Measurements from ENCODE around the gene GCNT3.
"Not testable (repeated sequence)": the region's sequence is repeated elsewhere in the genome, so short reads cannot be mapped to it uniquely, and the experiment has no call there.

Gene GCNT3

GRCh38 chr15:59618406-59618805 lies 6.8 kb downstream of the GCNT3 start:
- H3K27me3 ChIP-seq (ENCODE audit: control insufficient read depth, insufficient read depth, low read length), result no peaks in the 10 kb centered on the region
- no peak overlapping the region for H3K4me3 ChIP-seq (ENCODE audit: low read depth, low read length)
- no peak overlapping the region for H3K9ac ChIP-seq (ENCODE audit: low read depth, low read length)
- no peaks in the 10 kb centered on the region for H3K9me3 ChIP-seq (ENCODE audit: control insufficient read depth, insufficient read depth, low read length)
- H3K27ac ChIP-seq (ENCODE audit: low read depth, low read length), result no peak overlapping the region
- no peaks in the 10 kb centered on the region for H3K36me3 ChIP-seq (ENCODE audit: control insufficient read depth, insufficient read depth, low read length)
- H3K4me1 ChIP-seq (ENCODE audit: control insufficient read depth, insufficient read depth, low read length), result no peaks in the 10 kb centered on the region

DNA sequence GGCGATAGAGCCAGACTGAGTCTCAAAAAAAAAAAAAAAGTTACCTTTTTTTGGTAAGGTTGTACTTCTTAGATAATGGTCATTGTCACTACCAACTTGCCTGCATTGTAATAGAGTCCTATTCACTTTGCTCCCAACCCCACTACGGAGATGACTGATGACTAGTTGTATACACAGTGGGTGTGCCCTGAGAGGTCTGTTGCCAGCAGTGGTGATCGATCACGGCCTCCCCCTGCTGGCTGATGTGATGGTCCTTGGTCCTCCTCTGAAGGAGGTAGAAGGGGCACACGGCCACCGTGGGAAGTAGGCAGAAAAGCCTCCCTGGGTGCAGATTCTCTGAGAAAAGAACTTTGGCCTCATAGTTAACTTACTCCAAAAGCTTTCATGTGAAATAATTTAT lies 10.7 kb downstream of the GCNT3 start:
- Histone ChIP-seq H3K9ac (ENCODE audit: low read depth, low read length) (no peak overlapping the region), H3K27ac (ENCODE audit: low read depth, low read length) (no peak overlapping the region), H3K4me1 (ENCODE audit: control insufficient read depth, insufficient read depth, low read length) (no peaks in the 10 kb centered on the region), H3K4me3 (ENCODE audit: low read depth, low read length) (no peak overlapping the region), H3K27me3 (ENCODE audit: control insufficient read depth, insufficient read depth, low read length) (no peaks in the 10 kb centered on the region), H3K36me3 (ENCODE audit: control insufficient read depth, insufficient read depth, low read length) (no peaks in the 10 kb centered on the region), H3K9me3 (ENCODE audit: control insufficient read depth, insufficient read depth, low read length) (no peaks in the 10 kb centered on the region)

DNA sequence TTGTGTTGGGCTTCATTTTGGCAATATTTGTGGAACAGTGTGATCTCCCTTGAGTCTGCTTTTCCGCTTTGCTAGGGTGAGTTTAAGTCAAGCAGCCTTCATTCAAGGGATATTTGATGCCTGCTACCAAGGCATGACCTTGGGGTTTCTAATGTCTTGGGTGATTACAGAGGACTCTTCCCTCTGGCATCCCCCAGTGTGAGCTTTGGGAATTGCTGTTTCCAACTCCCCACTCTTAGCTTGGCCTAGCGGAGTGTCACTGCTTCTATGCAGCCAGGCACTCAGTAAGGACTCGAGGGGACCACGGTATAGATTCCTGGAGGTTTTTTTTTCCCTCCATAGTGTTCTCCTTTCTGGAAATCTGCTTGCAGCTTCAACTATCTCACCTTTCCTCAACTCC lies 21.1 kb downstream of the GCNT3 start:
- Histone ChIP-seq H3K27me3 (ENCODE audit: control insufficient read depth, insufficient read depth, low read length) (no peaks in the 10 kb centered on the region), H3K4me3 (ENCODE audit: low read depth, low read length) (no peak overlapping the region), H3K9me3 (ENCODE audit: control insufficient read depth, insufficient read depth, low read length) (no peaks in the 10 kb centered on the region), H3K4me1 (ENCODE audit: control insufficient read depth, insufficient read depth, low read length) (no peaks in the 10 kb centered on the region), H3K36me3 (ENCODE audit: control insufficient read depth, insufficient read depth, low read length) (peaks cover under 1% of the 10 kb centered on the region; the same call in 1 of the 2 replicates), H3K27ac (ENCODE audit: low read depth, low read length) (no peak overlapping the region), H3K9ac (ENCODE audit: low read depth, low read length) (no peak overlapping the region)

GRCh38 chr15:59636184-59636583 lies 24.6 kb downstream of the GCNT3 start:
- no peak overlapping the region for H3K27ac ChIP-seq (ENCODE audit: low read depth, low read length)
- no peaks in the 10 kb centered on the region for H3K4me1 ChIP-seq (ENCODE audit: control insufficient read depth, insufficient read depth, low read length)
- peaks cover 29% of the 10 kb centered on the region for H3K36me3 ChIP-seq (ENCODE audit: control insufficient read depth, insufficient read depth, low read length)
- no peaks in the 10 kb centered on the region for H3K27me3 ChIP-seq (ENCODE audit: control insufficient read depth, insufficient read depth, low read length)
- no peak overlapping the region for H3K4me3 ChIP-seq (ENCODE audit: low read depth, low read length)
- H3K9me3 ChIP-seq (ENCODE audit: control insufficient read depth, insufficient read depth, low read length), result no peaks in the 10 kb centered on the region
- H3K9ac ChIP-seq (ENCODE audit: low read depth, low read length), result no peak overlapping the region

DNA sequence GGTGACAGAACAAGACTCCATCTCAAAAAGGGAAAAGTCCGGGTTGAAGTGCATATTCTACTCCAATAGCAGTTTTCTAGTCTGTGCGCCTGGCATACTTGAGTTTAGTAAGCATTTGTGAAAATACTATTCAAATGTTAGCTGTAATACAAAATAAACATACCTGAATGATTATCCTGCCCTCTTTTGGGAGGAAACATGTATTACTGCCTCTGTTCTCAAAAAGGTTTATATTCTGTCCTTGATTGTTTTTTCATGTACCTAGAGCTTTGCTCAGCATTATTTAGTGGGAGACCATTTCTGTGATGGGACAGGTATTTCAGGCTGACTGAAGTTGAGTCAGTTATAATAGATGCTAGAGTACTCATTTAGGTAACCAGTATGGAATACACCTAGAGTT lies 25.9 kb downstream of the GCNT3 start:
- H3K27ac ChIP-seq (ENCODE audit: low read depth, low read length); H3K27me3 ChIP-seq (ENCODE audit: control insufficient read depth, insufficient read depth, low read length); H3K4me1 ChIP-seq (ENCODE audit: control insufficient read depth, insufficient read depth, low read length); H3K9ac ChIP-seq (ENCODE audit: low read depth, low read length); H3K9me3 ChIP-seq (ENCODE audit: control insufficient read depth, insufficient read depth, low read length); H3K4me3 ChIP-seq (ENCODE audit: low read depth, low read length): not testable (repeated sequence)
- H3K36me3 ChIP-seq (ENCODE audit: control insufficient read depth, insufficient read depth, low read length), result peaks cover 39% of the 10 kb centered on the region

- Histone ChIP-seq H3K36me3 (ENCODE audit: control insufficient read depth, insufficient read depth, low read length) (peaks cover 71% of the 10 kb centered on the region), H3K4me3 (ENCODE audit: low read depth, low read length) (no peak overlapping the region), H3K27ac (ENCODE audit: low read depth, low read length) (no peak overlapping the region), H3K9me3 (ENCODE audit: control insufficient read depth, insufficient read depth, low read length) (no peaks in the 10 kb centered on the region), H3K4me1 (ENCODE audit: control insufficient read depth, insufficient read depth, low read length) (no peaks in the 10 kb centered on the region), H3K9ac (ENCODE audit: low read depth, low read length) (no peak overlapping the region), H3K27me3 (ENCODE audit: control insufficient read depth, insufficient read depth, low read length) (no peaks in the 10 kb centered on the region)
Measured at GRCh38 chr15:59642351-59642750, 30.8 kb downstream of the GCNT3 start.

DNA sequence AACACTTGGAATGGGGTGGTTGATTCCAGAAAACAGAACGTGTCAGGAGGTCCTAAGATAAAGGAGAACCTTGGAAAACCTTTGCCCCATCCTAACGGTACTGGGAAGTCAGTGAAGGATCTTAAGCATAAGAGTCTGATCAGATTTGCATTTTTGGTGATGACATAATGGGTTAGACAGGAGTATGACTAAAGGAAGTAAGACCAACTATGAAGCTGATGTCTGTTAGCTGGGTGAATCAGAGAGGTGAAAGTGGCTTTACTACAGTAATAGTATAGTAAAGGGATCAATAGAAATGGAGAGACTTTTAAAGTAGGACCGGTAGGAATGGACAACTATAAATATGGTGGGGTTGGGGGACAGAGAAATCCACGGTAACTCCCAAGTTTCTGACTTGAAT lies 33.2 kb downstream of the GCNT3 start:
- Histone ChIP-seq H3K4me3 (ENCODE audit: low read depth, low read length) (no peak overlapping the region), H3K36me3 (ENCODE audit: control insufficient read depth, insufficient read depth, low read length) (peaks cover 70% of the 10 kb centered on the region), H3K9ac (ENCODE audit: low read depth, low read length) (no peak overlapping the region), H3K27me3 (ENCODE audit: control insufficient read depth, insufficient read depth, low read length) (no peaks in the 10 kb centered on the region), H3K9me3 (ENCODE audit: control insufficient read depth, insufficient read depth, low read length) (no peaks in the 10 kb centered on the region), H3K4me1 (ENCODE audit: control insufficient read depth, insufficient read depth, low read length) (no peaks in the 10 kb centered on the region), H3K27ac (ENCODE audit: low read depth, low read length) (no peak overlapping the region)

DNA sequence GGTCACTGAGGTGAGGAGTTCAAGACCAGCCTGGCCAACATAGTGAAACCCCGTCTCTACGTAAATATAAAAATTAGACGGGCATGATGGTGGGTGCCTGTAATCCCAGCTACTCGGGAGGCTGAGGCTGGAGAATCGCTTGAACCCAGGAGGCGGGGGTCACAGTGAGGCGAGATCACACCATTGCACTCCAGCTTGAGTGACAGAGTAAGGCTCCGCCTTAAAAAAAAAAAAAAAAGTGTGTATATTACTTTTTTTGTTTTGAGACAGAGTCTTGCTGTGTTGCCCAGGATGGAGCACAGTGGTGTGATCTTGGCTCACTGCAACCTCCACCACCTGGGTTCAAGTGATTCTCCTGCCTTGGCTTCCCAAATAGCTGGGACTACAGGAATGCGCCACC lies 34.2 kb downstream of the GCNT3 start:
- peaks cover 70% of the 10 kb centered on the region for H3K36me3 ChIP-seq (ENCODE audit: control insufficient read depth, insufficient read depth, low read length)
- not testable (repeated sequence) for H3K4me1 ChIP-seq (ENCODE audit: control insufficient read depth, insufficient read depth, low read length); H3K4me3 ChIP-seq (ENCODE audit: low read depth, low read length); H3K9me3 ChIP-seq (ENCODE audit: control insufficient read depth, insufficient read depth, low read length); H3K27me3 ChIP-seq (ENCODE audit: control insufficient read depth, insufficient read depth, low read length); H3K9ac ChIP-seq (ENCODE audit: low read depth, low read length); H3K27ac ChIP-seq (ENCODE audit: low read depth, low read length)

DNA sequence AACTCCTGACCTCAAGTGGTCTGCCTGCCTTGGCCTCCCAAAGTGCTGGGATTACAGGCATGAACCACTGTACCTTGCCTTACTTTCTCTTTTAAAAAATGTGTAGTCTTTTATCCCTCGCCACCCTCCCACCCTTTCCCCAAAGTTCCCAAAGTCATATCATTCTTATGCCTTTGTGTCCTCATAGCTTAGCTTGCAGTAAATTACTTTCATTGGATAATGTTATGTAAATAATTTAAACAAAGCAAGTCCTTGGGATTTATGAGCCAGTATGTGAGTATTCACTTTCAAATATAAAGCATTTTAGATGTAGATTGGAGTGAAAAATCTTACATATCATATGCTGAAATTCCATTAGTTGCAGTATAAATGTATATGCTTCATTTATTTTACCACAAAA lies 34.7 kb downstream of the GCNT3 start:
- Histone ChIP-seq H3K9ac (ENCODE audit: low read depth, low read length) (no peak overlapping the region), H3K4me3 (ENCODE audit: low read depth, low read length) (no peak overlapping the region), H3K36me3 (ENCODE audit: control insufficient read depth, insufficient read depth, low read length) (peaks cover 71% of the 10 kb centered on the region), H3K27me3 (ENCODE audit: control insufficient read depth, insufficient read depth, low read length) (no peaks in the 10 kb centered on the region), H3K4me1 (ENCODE audit: control insufficient read depth, insufficient read depth, low read length) (no peaks in the 10 kb centered on the region), H3K9me3 (ENCODE audit: control insufficient read depth, insufficient read depth, low read length) (no peaks in the 10 kb centered on the region), H3K27ac (ENCODE audit: low read depth, low read length) (no peak overlapping the region)

- H3K27ac ChIP-seq (ENCODE audit: low read depth, low read length), result no peak overlapping the region
- H3K4me1 ChIP-seq (ENCODE audit: control insufficient read depth, insufficient read depth, low read length), result no peaks in the 10 kb centered on the region
- no peak overlapping the region for H3K4me3 ChIP-seq (ENCODE audit: low read depth, low read length)
- H3K27me3 ChIP-seq (ENCODE audit: control insufficient read depth, insufficient read depth, low read length), result no peaks in the 10 kb centered on the region
- H3K9ac ChIP-seq (ENCODE audit: low read depth, low read length), result no peak overlapping the region
- no peaks in the 10 kb centered on the region for H3K9me3 ChIP-seq (ENCODE audit: control insufficient read depth, insufficient read depth, low read length)
- H3K36me3 ChIP-seq (ENCODE audit: control insufficient read depth, insufficient read depth, low read length), result peaks cover 71% of the 10 kb centered on the region
Measured at GRCh38 chr15:59647085-59647484, 35.5 kb downstream of the GCNT3 start.

- no peaks in the 10 kb centered on the region for H3K27me3 ChIP-seq (ENCODE audit: control insufficient read depth, insufficient read depth, low read length)
- peaks cover 84% of the 10 kb centered on the region for H3K36me3 ChIP-seq (ENCODE audit: control insufficient read depth, insufficient read depth, low read length)
- no peak overlapping the region for H3K9ac ChIP-seq (ENCODE audit: low read depth, low read length)
- no peak overlapping the region for H3K27ac ChIP-seq (ENCODE audit: low read depth, low read length)
- no peaks in the 10 kb centered on the region for H3K4me1 ChIP-seq (ENCODE audit: control insufficient read depth, insufficient read depth, low read length)
- H3K9me3 ChIP-seq (ENCODE audit: control insufficient read depth, insufficient read depth, low read length), result no peaks in the 10 kb centered on the region
- H3K4me3 ChIP-seq (ENCODE audit: low read depth, low read length), result no peak overlapping the region
Measured at GRCh38 chr15:59649603-59650002, 38.0 kb downstream of the GCNT3 start.

DNA sequence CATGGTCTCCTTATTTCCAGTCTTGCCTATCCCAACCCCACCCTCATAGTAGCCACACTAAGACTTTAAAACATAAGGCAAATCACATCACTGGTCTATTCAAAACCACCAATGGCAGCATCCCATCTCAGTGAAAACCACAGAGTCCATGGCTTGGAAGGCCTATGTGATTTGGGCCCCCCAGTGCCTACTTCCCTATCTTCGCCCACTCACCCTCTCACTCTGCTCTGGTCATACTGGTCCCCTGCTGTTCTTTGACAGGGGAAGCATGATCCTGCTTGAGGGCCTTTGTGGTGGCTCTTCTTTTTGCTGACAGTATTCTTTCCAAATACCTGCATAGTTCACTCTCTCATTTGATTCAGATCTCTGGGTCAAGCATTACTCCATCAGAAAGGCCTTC lies 42.5 kb downstream of the GCNT3 start:
- no peaks in the 10 kb centered on the region for H3K27me3 ChIP-seq (ENCODE audit: control insufficient read depth, insufficient read depth, low read length)
- H3K36me3 ChIP-seq (ENCODE audit: control insufficient read depth, insufficient read depth, low read length), result peaks cover 50% of the 10 kb centered on the region
- H3K9ac ChIP-seq (ENCODE audit: low read depth, low read length), result no peak overlapping the region
- H3K27ac ChIP-seq (ENCODE audit: low read depth, low read length), result no peak overlapping the region
- no peak overlapping the region for H3K4me3 ChIP-seq (ENCODE audit: low read depth, low read length)
- no peaks in the 10 kb centered on the region for H3K9me3 ChIP-seq (ENCODE audit: control insufficient read depth, insufficient read depth, low read length)
- peaks cover 8% of the 10 kb centered on the region; the same call in 1 of the 2 replicates for H3K4me1 ChIP-seq (ENCODE audit: control insufficient read depth, insufficient read depth, low read length)
